K562 (cell line): ENCODE data around the gene RNF215.
"Not testable (repeated sequence)": the region's sequence is repeated elsewhere in the genome, so short reads cannot be mapped to it uniquely, and the experiment has no call there.

ENCODE experiments used
- MYNN ChIP-seq, 2 experiments: sonication (generic); formaldehyde crosslinking in 1 of 2; IDR thresholded peaks; 2 replicates each; pipeline versions ENCODE4 v1.5.0 to v1.6.1; 2016 to 2020; ENCODE audit warnings: antibody characterized with exemption in 1 of 2, missing genetic modification reagents in 1 of 2
- NFIC ChIP-seq: fragments of 450-650 bp; IDR thresholded peaks from 2 replicates; pipeline ENCODE4 v1.6.1; 2017; ENCODE audit warnings: mild to moderate bottlenecking, inconsistent platforms
- TRIM28 ChIP-seq: fragments of 450-650 bp; IDR thresholded peaks from 2 replicates; pipeline ENCODE4 v1.6.1; 2017
- ZNF217 ChIP-seq: sonication (generic); formaldehyde crosslinking; IDR thresholded peaks from 2 replicates; pipeline ENCODE4 v1.8.0; 2022; ENCODE audit warnings: mild to moderate bottlenecking, missing genetic modification reagents
- TF ChIP-seq, protein P1 (sequence below): sonication (generic); formaldehyde crosslinking; IDR thresholded peaks from 2 replicates; pipeline ENCODE4 v1.8.1; 2022; ENCODE audit warnings: missing genetic modification reagents
- TF ChIP-seq, protein P2 (sequence below), 3 experiments: IDR thresholded peaks in 2 of 3; conservative IDR thresholded peaks in 1 of 3; 2 replicates each; pipeline ENCODE4 v1.5.1; 2011 to 2012; ENCODE audit warnings: low read length in 3 of 3, mild to moderate bottlenecking in 3 of 3, control low read depth in 2 of 3, improper control_type of control experiment in 1 of 3, inconsistent platforms in 1 of 3, low read depth in 1 of 3, mixed read lengths in 1 of 3, moderate library complexity in 1 of 3; ENCODE audit not compliant: insufficient read depth in 2 of 3

DNA sequence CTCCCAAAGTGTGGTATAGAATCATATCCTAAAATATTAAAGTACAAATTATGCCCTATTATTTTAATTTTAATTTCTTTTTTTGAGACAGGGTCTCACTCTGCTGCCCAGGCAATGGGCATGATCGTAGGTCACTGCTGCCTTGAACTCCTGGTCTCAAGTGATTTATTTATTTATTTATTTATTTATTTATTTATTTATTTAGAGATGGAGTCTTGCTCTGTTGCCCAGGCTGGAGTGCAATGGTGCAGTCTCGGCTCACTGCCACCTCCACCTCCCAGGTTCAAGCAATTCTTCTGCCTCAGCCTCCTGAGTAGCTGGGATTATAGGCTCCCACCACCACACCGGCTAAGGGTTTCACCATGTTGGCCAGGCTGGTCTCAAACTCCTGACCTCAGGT, 13.8 kb upstream of the RNF215 start:
- TF ChIP-seq NFIC; ZNF217 (CRISPR knock-in tag); MYNN (IDR thresholded peaks at IDR 0.05); MYNN (CRISPR knock-in tag; IDR thresholded peaks at IDR 0.05); TRIM28: not testable (repeated sequence)
- TF ChIP-seq, protein P1, sequence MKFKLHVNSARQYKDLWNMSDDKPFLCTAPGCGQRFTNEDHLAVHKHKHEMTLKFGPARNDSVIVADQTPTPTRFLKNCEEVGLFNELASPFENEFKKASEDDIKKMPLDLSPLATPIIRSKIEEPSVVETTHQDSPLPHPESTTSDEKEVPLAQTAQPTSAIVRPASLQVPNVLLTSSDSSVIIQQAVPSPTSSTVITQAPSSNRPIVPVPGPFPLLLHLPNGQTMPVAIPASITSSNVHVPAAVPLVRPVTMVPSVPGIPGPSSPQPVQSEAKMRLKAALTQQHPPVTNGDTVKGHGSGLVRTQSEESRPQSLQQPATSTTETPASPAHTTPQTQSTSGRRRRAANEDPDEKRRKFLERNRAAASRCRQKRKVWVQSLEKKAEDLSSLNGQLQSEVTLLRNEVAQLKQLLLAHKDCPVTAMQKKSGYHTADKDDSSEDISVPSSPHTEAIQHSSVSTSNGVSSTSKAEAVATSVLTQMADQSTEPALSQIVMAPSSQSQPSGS (CRISPR knock-in tag): not testable (repeated sequence)
- TF ChIP-seq, protein P2, sequence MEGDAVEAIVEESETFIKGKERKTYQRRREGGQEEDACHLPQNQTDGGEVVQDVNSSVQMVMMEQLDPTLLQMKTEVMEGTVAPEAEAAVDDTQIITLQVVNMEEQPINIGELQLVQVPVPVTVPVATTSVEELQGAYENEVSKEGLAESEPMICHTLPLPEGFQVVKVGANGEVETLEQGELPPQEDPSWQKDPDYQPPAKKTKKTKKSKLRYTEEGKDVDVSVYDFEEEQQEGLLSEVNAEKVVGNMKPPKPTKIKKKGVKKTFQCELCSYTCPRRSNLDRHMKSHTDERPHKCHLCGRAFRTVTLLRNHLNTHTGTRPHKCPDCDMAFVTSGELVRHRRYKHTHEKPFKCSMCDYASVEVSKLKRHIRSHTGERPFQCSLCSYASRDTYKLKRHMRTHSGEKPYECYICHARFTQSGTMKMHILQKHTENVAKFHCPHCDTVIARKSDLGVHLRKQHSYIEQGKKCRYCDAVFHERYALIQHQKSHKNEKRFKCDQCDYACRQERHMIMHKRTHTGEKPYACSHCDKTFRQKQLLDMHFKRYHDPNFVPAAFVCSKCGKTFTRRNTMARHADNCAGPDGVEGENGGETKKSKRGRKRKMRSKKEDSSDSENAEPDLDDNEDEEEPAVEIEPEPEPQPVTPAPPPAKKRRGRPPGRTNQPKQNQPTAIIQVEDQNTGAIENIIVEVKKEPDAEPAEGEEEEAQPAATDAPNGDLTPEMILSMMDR (IDR thresholded peaks at IDR 0.05 in 2 of 3, conservative IDR thresholded peaks at IDR 0.05 in 1 of 3; ENCODE audit: insufficient read depth in 2 of 3, low read depth in 1 of 3, low read length in 3 of 3): not testable (repeated sequence)
